OCI-LY3 (cell line): ENCODE measurements around the gene SH3RF3.

ENCODE experiments used
- CTCF ChIP-seq: fragments of 200-600, 300-600 bp; sonication (generic); IDR thresholded peaks from 2 replicates; pipeline ENCODE4 v1.5.1; 2014; ENCODE audit warnings: antibody characterized with exemption, low read length, low read depth
- EZH2phosphoT487 ChIP-seq: fragments of 200-600 bp; shearing (Covaris generic); IDR thresholded peaks from 2 replicates; pipeline ENCODE4 v1.6.1; 2018; ENCODE audit warnings: antibody characterized with exemption, mixed run types, low read depth

- TF ChIP-seq CTCF (no peak), EZH2phosphoT487 (no peak)
These were observed 104.6 kb downstream of the SH3RF3 start for GRCh38 chr2:109233643-109234042.
